Fibroblast of pulmonary artery (primary cell): ENCODE results near the gene KLHL3.

Experiments used
- DNase-seq: peaks from one replicate; pipeline ENCODE4 v3.0.0-alpha.2; 2010; ENCODE audit warnings: low read depth
- H3K4me3 ChIP-seq: replicated peaks from 2 replicates; pipeline ENCODE4 v1.5.1; 2011; ENCODE audit warnings: low read depth, mild to moderate bottlenecking, control low read depth, low read length, moderate library complexity
- CTCF ChIP-seq: IDR thresholded peaks from 2 replicates; pipeline ENCODE4 v1.5.1; 2011; ENCODE audit warnings: mild to moderate bottlenecking, control low read depth, low read length, inconsistent platforms; ENCODE audit errors: missing control alignments

The KLHL3 gene

GRCh38 chr5:137602721-137603273, 133.1 kb downstream of the KLHL3 start:
- no peak for DNase-seq
- TF ChIP-seq CTCF, result no peak
- no peak overlapping the region for H3K4me3 ChIP-seq

GRCh38 chr5:137600721-137601360, 135.0 kb downstream of the KLHL3 start:
- TF ChIP-seq CTCF, result no peak
- DNase-seq, result no peak
- H3K4me3 ChIP-seq, result no peak overlapping the region

- no peak overlapping the region for H3K4me3 ChIP-seq
- TF ChIP-seq CTCF, result no peak
- DNase-seq, result no peak
These were observed 136.4 kb downstream of the KLHL3 start for GRCh38 chr5:137599457-137599856.

- H3K4me3 ChIP-seq, result no peak overlapping the region
- TF ChIP-seq CTCF, result no peak
These were observed 137.5 kb downstream of the KLHL3 start for GRCh38 chr5:137598399-137598798.

GRCh38 chr5:137596941-137597340, 138.9 kb downstream of the KLHL3 start:
- no peak overlapping the region for H3K4me3 ChIP-seq
- DNase-seq, result no peak
- no peak for TF ChIP-seq CTCF

More at GRCh38 chr5:137598399-137598798, 137.5 kb downstream of the KLHL3 start:
- no peak for DNase-seq

- no peak for DNase-seq
- H3K4me3 ChIP-seq, result no peak overlapping the region
- no peak for TF ChIP-seq CTCF
These were observed 140.4 kb downstream of the KLHL3 start for GRCh38 chr5:137595396-137596079.

GRCh38 chr5:137594717-137595116, 141.2 kb downstream of the KLHL3 start:
- no peak overlapping the region for H3K4me3 ChIP-seq
- TF ChIP-seq CTCF, result no peak
- peak; percentile 38 for DNase-seq
